ENCODE results near the gene VTCN1.

VTCN1 gene

DNA sequence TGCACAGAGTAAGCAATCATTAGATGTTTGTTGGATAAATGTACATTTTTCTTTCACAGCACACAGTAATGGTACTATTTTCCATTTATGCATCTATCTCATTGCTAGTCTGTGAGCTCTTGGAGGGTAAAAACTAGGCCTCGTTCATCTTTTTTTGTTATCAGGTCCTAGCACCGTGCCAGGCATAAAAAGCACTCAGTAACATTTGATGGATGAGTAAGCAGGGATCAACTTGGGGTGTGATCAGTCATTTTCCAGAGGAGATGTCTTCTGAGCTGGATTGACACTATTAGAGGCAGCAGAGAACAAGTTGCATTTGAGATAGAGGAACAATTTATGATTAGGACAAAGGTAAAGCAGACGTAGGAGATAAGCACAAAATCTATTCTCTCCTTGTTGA, 4.3 kb upstream of the VTCN1 start:
- no peaks in the 10 kb centered on the region for H3K9me2 ChIP-seq (replicated peaks; ENCODE audit: control insufficient read depth, low read length)
- no peak overlapping the region for H3K4me3 ChIP-seq (ENCODE audit: low read length)
- no peak overlapping the region for H3K4me2 ChIP-seq (ENCODE audit: low read length)
- H3K4me1 ChIP-seq (ENCODE audit: control insufficient read depth, low read length): no peaks in the 10 kb centered on the region
- H3K79me2 ChIP-seq (ENCODE audit: control insufficient read depth, low read length): no peaks in the 10 kb centered on the region
- no peaks in the 10 kb centered on the region for H3K36me3 ChIP-seq (ENCODE audit: control insufficient read depth, low read length)
- TF ChIP-seq EZH2phosphoT487 (IDR thresholded peaks at IDR 0.05; ENCODE audit: borderline replicate concordance, low read length): no peak
- TF ChIP-seq, protein P1, sequence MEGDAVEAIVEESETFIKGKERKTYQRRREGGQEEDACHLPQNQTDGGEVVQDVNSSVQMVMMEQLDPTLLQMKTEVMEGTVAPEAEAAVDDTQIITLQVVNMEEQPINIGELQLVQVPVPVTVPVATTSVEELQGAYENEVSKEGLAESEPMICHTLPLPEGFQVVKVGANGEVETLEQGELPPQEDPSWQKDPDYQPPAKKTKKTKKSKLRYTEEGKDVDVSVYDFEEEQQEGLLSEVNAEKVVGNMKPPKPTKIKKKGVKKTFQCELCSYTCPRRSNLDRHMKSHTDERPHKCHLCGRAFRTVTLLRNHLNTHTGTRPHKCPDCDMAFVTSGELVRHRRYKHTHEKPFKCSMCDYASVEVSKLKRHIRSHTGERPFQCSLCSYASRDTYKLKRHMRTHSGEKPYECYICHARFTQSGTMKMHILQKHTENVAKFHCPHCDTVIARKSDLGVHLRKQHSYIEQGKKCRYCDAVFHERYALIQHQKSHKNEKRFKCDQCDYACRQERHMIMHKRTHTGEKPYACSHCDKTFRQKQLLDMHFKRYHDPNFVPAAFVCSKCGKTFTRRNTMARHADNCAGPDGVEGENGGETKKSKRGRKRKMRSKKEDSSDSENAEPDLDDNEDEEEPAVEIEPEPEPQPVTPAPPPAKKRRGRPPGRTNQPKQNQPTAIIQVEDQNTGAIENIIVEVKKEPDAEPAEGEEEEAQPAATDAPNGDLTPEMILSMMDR (IDR thresholded peaks at IDR 0.05; ENCODE audit: low read depth, low read length, poor library complexity, severe bottlenecking): no peak
- H3K9me3 ChIP-seq (ENCODE audit: control insufficient read depth, insufficient read depth, low read length): no peaks in the 10 kb centered on the region
- H3K27ac ChIP-seq (ENCODE audit: low read depth, low read length): no peak overlapping the region
- H4K20me1 ChIP-seq (ENCODE audit: control insufficient read depth, insufficient read depth, low read depth, low read length): no peaks in the 10 kb centered on the region
- no peaks in the 10 kb centered on the region for H3F3A ChIP-seq (ENCODE audit: control insufficient read depth, insufficient read depth)
- H3K27me3 ChIP-seq (ENCODE audit: control insufficient read depth, low read length): no peaks in the 10 kb centered on the region

DNA sequence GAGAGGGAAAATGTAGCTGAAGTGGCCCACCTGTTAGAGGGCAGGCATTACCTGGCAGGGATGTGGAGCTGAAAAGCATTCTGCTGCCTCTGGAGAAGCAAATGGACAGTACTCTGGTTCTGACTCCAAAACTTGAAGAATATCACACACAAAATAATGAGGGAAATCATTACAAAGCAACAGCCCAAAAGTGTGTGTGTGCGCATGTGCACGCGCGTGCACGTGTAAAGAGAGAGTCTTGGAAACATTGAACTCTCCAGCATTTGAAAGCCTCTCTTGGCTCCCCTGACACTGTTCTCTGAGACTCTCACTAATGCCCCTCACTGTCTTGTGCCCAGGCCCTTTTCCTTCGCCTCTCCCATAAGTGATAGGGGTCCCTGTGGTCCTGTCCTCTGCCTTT, 2.3 kb upstream of the VTCN1 start:
- no peaks in the 10 kb centered on the region for H3K79me2 ChIP-seq (ENCODE audit: control insufficient read depth, low read length)
- no peaks in the 10 kb centered on the region for H3K9me2 ChIP-seq (replicated peaks; ENCODE audit: control insufficient read depth, low read length)
- H3F3A ChIP-seq (ENCODE audit: control insufficient read depth, insufficient read depth): no peaks in the 10 kb centered on the region
- H3K4me2 ChIP-seq (ENCODE audit: low read length): no peak overlapping the region
- H3K36me3 ChIP-seq (ENCODE audit: control insufficient read depth, low read length): no peaks in the 10 kb centered on the region
- H3K9me3 ChIP-seq (ENCODE audit: control insufficient read depth, insufficient read depth, low read length): no peaks in the 10 kb centered on the region
- H3K4me1 ChIP-seq (ENCODE audit: control insufficient read depth, low read length): no peaks in the 10 kb centered on the region
- H3K27ac ChIP-seq (ENCODE audit: low read depth, low read length): no peak overlapping the region
- no peak for TF ChIP-seq EZH2phosphoT487 (IDR thresholded peaks at IDR 0.05; ENCODE audit: borderline replicate concordance, low read length)
- TF ChIP-seq, protein P1 (IDR thresholded peaks at IDR 0.05; ENCODE audit: low read depth, low read length, poor library complexity, severe bottlenecking): no peak
- H3K4me3 ChIP-seq (ENCODE audit: low read length): no peak overlapping the region
- no peaks in the 10 kb centered on the region for H3K27me3 ChIP-seq (ENCODE audit: control insufficient read depth, low read length)
- no peaks in the 10 kb centered on the region for H4K20me1 ChIP-seq (ENCODE audit: control insufficient read depth, insufficient read depth, low read depth, low read length)

DNA sequence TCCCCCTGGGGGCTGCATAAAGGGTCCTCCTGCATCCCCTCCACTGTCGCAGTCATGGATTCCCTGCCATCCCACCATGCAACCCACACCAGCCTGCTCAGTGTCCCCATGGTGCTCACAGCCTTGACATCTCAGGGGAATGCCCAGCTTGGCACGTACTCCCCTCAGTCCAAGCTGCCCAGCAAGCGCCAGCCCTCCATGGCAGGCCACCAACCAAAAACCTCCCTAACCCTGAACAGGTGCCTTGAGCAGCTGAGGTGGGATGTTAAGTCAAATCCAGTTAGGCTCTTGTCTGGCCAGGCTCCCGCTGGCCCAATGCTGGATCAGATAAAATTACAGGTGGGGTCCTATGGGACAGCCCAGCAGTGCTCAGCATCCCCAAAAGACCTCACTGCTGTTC, 341 bp downstream of the VTCN1 start:
- no peaks in the 10 kb centered on the region for H3K27me3 ChIP-seq (ENCODE audit: control insufficient read depth, low read length)
- H3K4me3 ChIP-seq (ENCODE audit: low read length): no peak overlapping the region
- H3K36me3 ChIP-seq (ENCODE audit: control insufficient read depth, low read length): no peaks in the 10 kb centered on the region
- H3K27ac ChIP-seq (ENCODE audit: low read depth, low read length): no peak overlapping the region
- H4K20me1 ChIP-seq (ENCODE audit: control insufficient read depth, insufficient read depth, low read depth, low read length): no peaks in the 10 kb centered on the region
- no peak overlapping the region for H3K4me2 ChIP-seq (ENCODE audit: low read length)
- no peaks in the 10 kb centered on the region for H3K79me2 ChIP-seq (ENCODE audit: control insufficient read depth, low read length)
- no peaks in the 10 kb centered on the region for H3K9me2 ChIP-seq (replicated peaks; ENCODE audit: control insufficient read depth, low read length)
- TF ChIP-seq, protein P1 (IDR thresholded peaks at IDR 0.05; ENCODE audit: low read depth, low read length, poor library complexity, severe bottlenecking): no peak
- no peak for TF ChIP-seq EZH2phosphoT487 (IDR thresholded peaks at IDR 0.05; ENCODE audit: borderline replicate concordance, low read length)
- H3F3A ChIP-seq (ENCODE audit: control insufficient read depth, insufficient read depth): no peaks in the 10 kb centered on the region
- no peaks in the 10 kb centered on the region for H3K9me3 ChIP-seq (ENCODE audit: control insufficient read depth, insufficient read depth, low read length)
- no peaks in the 10 kb centered on the region for H3K4me1 ChIP-seq (ENCODE audit: control insufficient read depth, low read length)

DNA sequence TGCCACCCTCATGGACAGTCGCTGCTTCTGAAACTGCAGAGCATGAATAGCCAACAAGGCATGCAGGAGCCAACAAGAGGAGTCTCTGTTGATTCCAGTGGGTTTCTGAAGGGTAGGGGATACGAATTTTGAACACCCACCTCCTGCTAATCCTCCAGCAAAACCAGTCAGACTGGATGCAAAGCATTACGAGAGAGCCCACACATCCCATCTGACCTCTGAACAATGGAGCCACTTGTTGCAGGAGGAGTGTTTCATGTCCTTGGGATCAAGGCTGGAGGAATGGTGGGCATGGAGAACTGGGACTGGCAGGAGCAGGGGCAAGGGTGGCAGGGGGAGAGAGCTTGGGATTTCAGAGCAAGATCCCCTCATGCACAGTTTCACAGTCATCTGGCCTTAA, 1.6 kb downstream of the VTCN1 start:
- no peaks in the 10 kb centered on the region for H4K20me1 ChIP-seq (ENCODE audit: control insufficient read depth, insufficient read depth, low read depth, low read length)

More for the DNA sequence above, 1.6 kb downstream of the VTCN1 start:
- Histone ChIP-seq H3K9me3 (ENCODE audit: control insufficient read depth, insufficient read depth, low read length) (no peaks in the 10 kb centered on the region), H3K4me1 (ENCODE audit: control insufficient read depth, low read length) (no peaks in the 10 kb centered on the region), H3K9me2 (replicated peaks; ENCODE audit: control insufficient read depth, low read length) (no peaks in the 10 kb centered on the region), H3K27ac (ENCODE audit: low read depth, low read length) (no peak overlapping the region), H3K4me2 (ENCODE audit: low read length) (no peak overlapping the region), H3K4me3 (ENCODE audit: low read length) (no peak overlapping the region), H3K36me3 (ENCODE audit: control insufficient read depth, low read length) (no peaks in the 10 kb centered on the region), H3F3A (ENCODE audit: control insufficient read depth, insufficient read depth) (no peaks in the 10 kb centered on the region), H3K79me2 (ENCODE audit: control insufficient read depth, low read length) (no peaks in the 10 kb centered on the region), H3K27me3 (ENCODE audit: control insufficient read depth, low read length) (no peaks in the 10 kb centered on the region)
- no peak for TF ChIP-seq EZH2phosphoT487 (IDR thresholded peaks at IDR 0.05; ENCODE audit: borderline replicate concordance, low read length)
- TF ChIP-seq, protein P1 (IDR thresholded peaks at IDR 0.05; ENCODE audit: low read depth, low read length, poor library complexity, severe bottlenecking): no peak

Measured in DOHH2 (cell line).